ENCODE results near the gene PRDM16.

Gene PRDM16

GRCh38 chr1:3368711-3369445, 299.9 kb downstream of the PRDM16 start:
- no peak for DNase-seq

- DNase-seq = no peak
These were observed 300.6 kb downstream of the PRDM16 start for GRCh38 chr1:3369446-3370076.

GRCh38 chr1:3370856-3371703, 302.1 kb downstream of the PRDM16 start:
- DNase-seq = no peak

- no peak for DNase-seq
These were observed 303.3 kb downstream of the PRDM16 start for GRCh38 chr1:3372317-3372716.

- no peak for DNase-seq
These were observed 304.2 kb downstream of the PRDM16 start for GRCh38 chr1:3373175-3373574.

GRCh38 chr1:3373700-3374405, 304.9 kb downstream of the PRDM16 start:
- DNase-seq = no peak

GRCh38 chr1:3375245-3375644, 306.2 kb downstream of the PRDM16 start:
- no peak for DNase-seq

GRCh38 chr1:3377166-3377565, 308.2 kb downstream of the PRDM16 start:
- no peak for DNase-seq

GRCh38 chr1:3377604-3378279, 308.7 kb downstream of the PRDM16 start:
- DNase-seq = no peak

- DNase-seq = no peak
These were observed 309.6 kb downstream of the PRDM16 start for GRCh38 chr1:3378411-3379208.

- DNase-seq = no peak
These were observed 310.9 kb downstream of the PRDM16 start for GRCh38 chr1:3379934-3380333.

- no peak for DNase-seq
These were observed 311.5 kb downstream of the PRDM16 start for GRCh38 chr1:3380469-3380868.

GRCh38 chr1:3381901-3382300, 312.9 kb downstream of the PRDM16 start:
- DNase-seq = no peak

- DNase-seq = no peak
These were observed 313.5 kb downstream of the PRDM16 start for GRCh38 chr1:3382326-3383057.

GRCh38 chr1:3383679-3384078, 314.7 kb downstream of the PRDM16 start:
- DNase-seq = no peak

GRCh38 chr1:3384407-3384806, 315.4 kb downstream of the PRDM16 start:
- DNase-seq = no peak

GRCh38 chr1:3386205-3387002, 317.4 kb downstream of the PRDM16 start:
- no peak for DNase-seq

GRCh38 chr1:3387401-3387800, 318.4 kb downstream of the PRDM16 start:
- DNase-seq = no peak

GRCh38 chr1:3389093-3389833, 320.3 kb downstream of the PRDM16 start:
- no peak for DNase-seq
